Embryonic facial prominence (tissue), 1 donor: ENCODE results near the gene ALG12.

Source experiments
- DNase-seq: peaks from one replicate; pipeline ENCODE4 v3.0.0-alpha.2; 2016; ENCODE audit errors: extremely low spot score

ALG12 gene

GRCh38 chr22:49957826-49958365 lies 39.7 kb upstream of the ALG12 start:
- no peak for DNase-seq

GRCh38 chr22:49956914-49957825 lies 38.9 kb upstream of the ALG12 start:
- no peak for DNase-seq

- DNase-seq = no peak
Measured at GRCh38 chr22:49956418-49956770, 38.2 kb upstream of the ALG12 start.

- DNase-seq = no peak
Measured at GRCh38 chr22:49955581-49956417, 37.6 kb upstream of the ALG12 start.

- no peak for DNase-seq
Measured at GRCh38 chr22:49954991-49955580, 36.8 kb upstream of the ALG12 start.

- no peak for DNase-seq
Measured at GRCh38 chr22:49954354-49954753, 36.1 kb upstream of the ALG12 start.

- no peak for DNase-seq
Measured at GRCh38 chr22:49953680-49954344, 35.6 kb upstream of the ALG12 start.

- no peak for DNase-seq
Measured at GRCh38 chr22:49953027-49953679, 34.9 kb upstream of the ALG12 start.

GRCh38 chr22:49951986-49952896 lies 34.0 kb upstream of the ALG12 start:
- DNase-seq = no peak

- DNase-seq = no peak
Measured at GRCh38 chr22:49951678-49951985, 33.4 kb upstream of the ALG12 start.

- no peak for DNase-seq
Measured at GRCh38 chr22:49951000-49951677, 32.9 kb upstream of the ALG12 start.

GRCh38 chr22:49950396-49950994 lies 32.3 kb upstream of the ALG12 start:
- no peak for DNase-seq

- DNase-seq = no peak
Measured at GRCh38 chr22:49949914-49950292, 31.7 kb upstream of the ALG12 start.

- no peak for DNase-seq
Measured at GRCh38 chr22:49948958-49949913, 31.0 kb upstream of the ALG12 start.

- DNase-seq = no peak
Measured at GRCh38 chr22:49948116-49948957, 30.1 kb upstream of the ALG12 start.

GRCh38 chr22:49947296-49947622 lies 29.0 kb upstream of the ALG12 start:
- DNase-seq = no peak

- no peak for DNase-seq
Measured at GRCh38 chr22:49946612-49947295, 28.5 kb upstream of the ALG12 start.
